ENCODE results near the gene ARRDC1.

ARRDC1 gene

GRCh38 chr9:137605121-137606004 lies at the start of gene ARRDC1:
TSS of gene ARRDC1 (plus strand) at chr9:137605686. CDS start at chr9:137605718, 32 bp downstream.
- Histone ChIP-seq H3K4me2 (ENCODE audit: low read length) (peak within 1 kb of the TSS; percentile 81), H3K4me3 (ENCODE audit: low read depth, low read length, poor library complexity, severe bottlenecking) (peak within 1 kb of the TSS; percentile 93), H3K9me2 (ENCODE audit: low read depth, low read length) (no peaks in the 10 kb centered on the region), H3K9me3 (ENCODE audit: low read length) (no peaks in the 10 kb centered on the region), H4K20me1 (ENCODE audit: insufficient read depth, low read length) (no peaks in the 10 kb centered on the region), H3K27ac (ENCODE audit: low read depth, low read length, poor library complexity, severe bottlenecking) (no peak within 1 kb of the TSS), H3K9ac (ENCODE audit: low read length) (peak within 1 kb of the TSS; percentile 90), H3F3A (ENCODE audit: insufficient read depth, low read length) (no peaks in the 10 kb centered on the region), H2AFZ (ENCODE audit: low read length) (no peak within 1 kb of the TSS), H3K79me2 (ENCODE audit: insufficient read depth, low read length) (no peaks in the 10 kb centered on the region), H3K27me3 (ENCODE audit: insufficient read depth, low read length) (no peaks in the 10 kb centered on the region), H3K36me3 (ENCODE audit: insufficient read depth, low read length) (no peaks in the 10 kb centered on the region), H3K4me1 (ENCODE audit: insufficient read depth, low read length, severe bottlenecking) (peaks cover 39% of the 10 kb centered on the region)
- no peak for TF ChIP-seq CTCF (IDR thresholded peaks at IDR 0.05; ENCODE audit: low read length)
- no peak for TF ChIP-seq EZH2 (IDR thresholded peaks at IDR 0.05; ENCODE audit: borderline replicate concordance, low read length)

- H3K9ac ChIP-seq (ENCODE audit: low read length), result no peak overlapping the region
Measured at GRCh38 chr9:137556069-137556838, 49.2 kb upstream of the ARRDC1 start.

GRCh38 chr9:137558127-137558526 lies 47.4 kb upstream of the ARRDC1 start:
- no peaks in the 10 kb centered on the region for H3K9me3 ChIP-seq (ENCODE audit: low read length)
- no peaks in the 10 kb centered on the region for H3K27me3 ChIP-seq (ENCODE audit: insufficient read depth, low read length)
- TF ChIP-seq CTCF (IDR thresholded peaks at IDR 0.05; ENCODE audit: low read length) (no peak), EZH2 (IDR thresholded peaks at IDR 0.05; ENCODE audit: borderline replicate concordance, low read length) (no peak)
- H3K27ac ChIP-seq (ENCODE audit: low read depth, low read length, poor library complexity, severe bottlenecking), result no peak overlapping the region
- H3K9ac ChIP-seq (ENCODE audit: low read length), result no peak overlapping the region
- no peaks in the 10 kb centered on the region for H3F3A ChIP-seq (ENCODE audit: insufficient read depth, low read length)
- no peaks in the 10 kb centered on the region for H4K20me1 ChIP-seq (ENCODE audit: insufficient read depth, low read length)
- H3K79me2 ChIP-seq (ENCODE audit: insufficient read depth, low read length), result no peaks in the 10 kb centered on the region
- H2AFZ ChIP-seq (ENCODE audit: low read length), result no peak overlapping the region
- peaks cover 68% of the 10 kb centered on the region for H3K36me3 ChIP-seq (ENCODE audit: insufficient read depth, low read length)
- no peaks in the 10 kb centered on the region for H3K9me2 ChIP-seq (ENCODE audit: low read depth, low read length)
- no peaks in the 10 kb centered on the region for H3K4me1 ChIP-seq (ENCODE audit: insufficient read depth, low read length, severe bottlenecking)
- H3K4me3 ChIP-seq (ENCODE audit: low read depth, low read length, poor library complexity, severe bottlenecking), result no peak overlapping the region
- no peak overlapping the region for H3K4me2 ChIP-seq (ENCODE audit: low read length)

More at GRCh38 chr9:137556069-137556838, 49.2 kb upstream of the ARRDC1 start:
- no peak for TF ChIP-seq CTCF (IDR thresholded peaks at IDR 0.05; ENCODE audit: low read length)
- no peak for TF ChIP-seq EZH2 (IDR thresholded peaks at IDR 0.05; ENCODE audit: borderline replicate concordance, low read length)
- no peaks in the 10 kb centered on the region for H4K20me1 ChIP-seq (ENCODE audit: insufficient read depth, low read length)
- H3K4me3 ChIP-seq (ENCODE audit: low read depth, low read length, poor library complexity, severe bottlenecking), result no peak overlapping the region
- H3K27ac ChIP-seq (ENCODE audit: low read depth, low read length, poor library complexity, severe bottlenecking), result no peak overlapping the region
- peaks cover 8% of the 10 kb centered on the region for H3K4me1 ChIP-seq (ENCODE audit: insufficient read depth, low read length, severe bottlenecking)
- H2AFZ ChIP-seq (ENCODE audit: low read length), result no peak overlapping the region
- no peaks in the 10 kb centered on the region for H3K27me3 ChIP-seq (ENCODE audit: insufficient read depth, low read length)
- H3K9me3 ChIP-seq (ENCODE audit: low read length), result no peaks in the 10 kb centered on the region
- no peaks in the 10 kb centered on the region for H3F3A ChIP-seq (ENCODE audit: insufficient read depth, low read length)
- H3K9me2 ChIP-seq (ENCODE audit: low read depth, low read length), result no peaks in the 10 kb centered on the region
- H3K4me2 ChIP-seq (ENCODE audit: low read length), result no peak overlapping the region
- H3K36me3 ChIP-seq (ENCODE audit: insufficient read depth, low read length), result peaks cover 53% of the 10 kb centered on the region
- no peaks in the 10 kb centered on the region for H3K79me2 ChIP-seq (ENCODE audit: insufficient read depth, low read length)
